ENCODE data around the gene CRHR1.

- TF ChIP-seq CTCF (IDR thresholded peaks at IDR 0.05) = no peak
- no peak for TF ChIP-seq POLR2AphosphoS5 (IDR thresholded peaks at IDR 0.05)
- TF ChIP-seq EP300 (IDR thresholded peaks at IDR 0.05) = no peak
- no peak for TF ChIP-seq POLR2A (IDR thresholded peaks at IDR 0.05)
Observed at GRCh38 chr17:45764479-45764878, 19.6 kb upstream of the CRHR1 start.
